ENCODE data around the gene CHI3L1. TPM values are rescaled to one million over a fixed set of nuclear protein-coding genes. Genes with fewer than 3 reads are reported as not detected.

Gene CHI3L1
- polyA plus RNA-seq, 3 donors: 9.7 to 16.6 (median 13.6) TPM

DNA sequence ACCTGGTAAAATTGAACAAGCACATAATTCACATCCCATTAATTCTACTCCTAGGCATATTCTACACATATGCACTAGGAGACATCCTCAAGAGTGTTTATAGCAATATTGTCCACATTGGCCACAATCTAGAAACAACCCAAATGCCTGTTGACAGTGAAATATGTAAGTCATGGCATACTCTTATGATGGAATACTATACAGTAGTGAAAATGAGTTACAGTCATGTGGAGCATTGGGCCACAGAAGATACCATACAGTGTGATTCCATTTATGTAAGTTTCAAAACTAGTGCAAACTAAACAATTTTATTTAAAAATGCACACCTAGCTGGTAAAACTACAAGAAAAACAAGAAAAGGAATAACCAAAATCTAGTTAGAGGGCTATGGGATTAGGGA lies 23.8 kb upstream of the CHI3L1 start:
- DNase-seq: no peak

DNA sequence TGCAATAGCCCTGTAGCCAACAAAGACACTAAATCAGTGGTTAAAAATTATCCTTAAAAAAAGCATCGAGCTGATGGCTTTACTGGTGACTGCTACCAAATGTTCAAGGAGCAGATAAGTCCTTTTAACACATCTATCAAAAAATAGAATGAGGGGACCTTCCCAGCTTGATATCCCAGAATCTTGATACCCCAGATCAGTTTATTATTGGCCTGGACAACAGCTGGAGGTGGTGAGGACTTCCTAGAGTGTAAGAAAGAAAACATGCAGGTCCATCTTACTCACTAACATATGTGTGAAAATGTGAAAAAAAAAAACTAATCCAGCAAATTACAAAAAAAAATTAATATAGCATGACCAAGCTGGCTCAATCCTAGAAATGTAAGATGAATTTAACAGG lies 21.7 kb upstream of the CHI3L1 start:
- no peak for DNase-seq

DNA sequence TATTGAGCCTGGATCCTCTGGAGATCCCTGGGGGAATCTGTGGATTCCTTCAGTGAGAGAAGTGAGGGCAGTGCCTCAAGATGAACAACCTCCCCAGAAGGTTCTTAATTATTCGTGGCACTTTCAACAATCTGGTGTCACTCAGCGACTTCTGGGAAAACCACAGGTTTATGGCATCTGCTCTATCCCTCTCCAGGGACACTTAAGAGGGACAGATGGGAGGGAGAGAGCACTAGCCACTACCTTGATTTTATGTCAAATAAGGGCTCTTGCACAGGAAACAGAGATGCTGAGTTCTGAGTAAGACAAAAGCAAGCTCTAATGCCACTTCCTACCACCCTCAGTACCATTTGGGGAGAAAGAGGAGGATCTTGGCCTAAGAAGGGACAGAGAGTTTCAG lies 21.2 kb upstream of the CHI3L1 start:
- DNase-seq: no peak

DNA sequence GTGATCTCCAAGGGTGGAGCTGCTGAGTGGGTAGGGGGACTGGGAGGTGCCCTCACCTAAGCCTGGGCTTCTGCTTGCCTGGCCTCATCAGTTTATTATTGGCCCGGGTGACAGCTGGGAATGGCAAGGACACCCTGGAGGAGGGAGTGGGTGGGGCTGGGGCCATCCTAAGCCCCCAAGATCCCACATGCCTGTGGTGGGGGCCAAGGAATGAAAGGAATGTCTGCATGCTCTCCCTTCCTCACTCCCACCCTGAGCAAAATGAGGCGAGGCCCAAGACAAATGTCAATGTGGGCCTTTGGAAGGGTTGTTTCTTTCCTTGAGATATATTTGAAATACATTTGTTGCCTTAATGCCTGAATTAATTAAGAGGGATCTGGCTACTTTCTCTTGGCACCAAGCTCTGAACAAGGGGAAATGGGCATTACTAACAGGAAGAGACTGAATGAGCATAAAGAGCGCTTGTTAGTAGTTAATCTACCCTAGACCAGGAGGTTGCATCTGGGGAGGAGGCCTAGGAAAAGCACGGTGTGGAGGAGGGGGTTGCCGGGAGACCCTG lies 19.7 kb upstream of the CHI3L1 start:
- no peak for DNase-seq

DNA sequence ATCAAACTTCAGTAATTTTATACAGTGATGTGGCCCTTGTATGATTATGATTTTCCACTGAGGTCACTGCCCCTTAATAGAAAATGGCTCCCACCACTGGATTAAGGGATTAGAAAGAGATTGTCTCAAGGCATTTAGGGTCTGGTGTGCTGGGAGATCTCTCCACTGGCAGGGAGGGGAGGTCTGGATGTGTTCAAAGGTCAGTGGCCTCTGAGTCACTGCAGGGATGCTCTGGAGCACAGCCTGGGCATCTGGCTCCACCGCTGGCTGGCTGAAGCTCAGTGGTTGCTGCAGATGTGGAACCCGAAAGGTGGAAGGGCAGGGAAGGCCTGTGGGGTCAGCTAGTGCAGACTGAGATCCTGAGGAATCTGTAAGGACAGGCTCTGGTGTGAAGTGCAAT lies 18.3 kb upstream of the CHI3L1 start:
- no peak for DNase-seq

DNA sequence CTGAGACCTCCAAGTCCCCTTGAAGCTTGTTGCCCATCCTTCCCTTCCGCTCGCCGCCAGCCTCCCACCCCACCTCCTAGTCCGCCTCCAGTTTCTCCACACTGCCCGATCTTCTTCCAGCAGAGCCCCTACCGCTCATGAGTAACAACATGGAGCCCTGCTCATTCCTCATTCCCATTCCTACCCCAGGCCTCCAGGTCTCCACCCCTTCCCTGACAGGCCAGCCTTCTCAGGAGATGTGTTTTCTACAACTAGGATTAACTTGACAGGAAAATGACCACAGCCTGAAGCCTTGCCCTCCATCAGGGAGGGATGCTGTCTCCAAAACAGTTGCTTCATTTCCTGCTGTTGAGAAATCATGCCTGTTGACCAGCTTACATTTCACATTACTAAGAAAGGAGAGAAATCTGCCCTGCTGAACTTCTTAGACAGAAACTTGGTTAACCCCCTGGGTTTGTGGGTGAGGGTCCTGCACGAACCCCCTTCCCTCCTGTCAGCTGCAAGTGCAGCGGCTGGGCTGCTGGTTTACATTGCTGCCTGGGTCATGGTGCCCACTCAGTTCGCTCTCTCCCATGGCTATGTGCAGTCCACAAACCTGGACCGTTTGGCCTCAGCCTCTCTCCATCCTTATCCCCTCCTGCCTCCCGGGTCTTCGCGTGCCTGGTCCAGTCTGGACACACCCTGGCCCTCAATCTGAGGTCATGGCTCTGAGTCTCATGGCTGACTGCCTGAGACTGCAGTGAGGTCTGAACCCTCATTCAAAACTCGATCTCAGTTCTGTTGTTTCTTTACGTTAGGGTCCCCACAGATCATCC lies 16.1 kb upstream of the CHI3L1 start:
- peak; percentile 24 for DNase-seq

DNA sequence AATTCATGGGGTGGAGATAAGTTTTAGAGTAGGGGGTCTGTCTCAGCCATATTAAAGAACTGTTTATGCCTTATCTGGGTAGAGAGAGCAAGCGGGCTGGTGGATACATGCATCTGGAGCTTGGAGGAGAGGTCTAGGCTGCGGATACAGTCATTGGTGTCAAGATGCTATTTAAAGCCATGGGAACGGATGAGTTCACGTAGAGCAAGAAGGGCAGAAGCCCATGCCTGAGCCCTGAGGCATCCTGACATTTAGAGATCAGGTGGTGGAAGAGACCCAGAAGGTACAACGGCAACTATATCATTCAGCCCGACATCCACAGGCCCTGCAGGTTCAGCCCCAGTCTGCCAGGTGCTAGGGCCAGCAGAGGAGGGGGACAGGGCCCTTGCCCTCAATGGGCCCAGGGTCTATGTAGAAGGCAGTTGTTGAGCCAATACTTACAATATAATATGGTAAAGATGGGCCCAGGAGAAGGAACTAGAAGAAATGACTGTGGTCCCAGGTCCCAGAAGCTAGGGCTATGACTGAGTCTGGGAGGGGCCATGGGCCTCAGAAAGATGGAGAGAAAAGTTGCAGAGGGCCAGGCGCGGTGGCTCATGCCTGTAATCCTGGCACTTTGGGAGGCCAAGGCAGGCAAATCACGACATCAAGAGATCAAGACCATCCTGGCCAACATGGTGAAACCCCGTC lies 15.2 kb upstream of the CHI3L1 start:
- DNase-seq: no peak

DNA sequence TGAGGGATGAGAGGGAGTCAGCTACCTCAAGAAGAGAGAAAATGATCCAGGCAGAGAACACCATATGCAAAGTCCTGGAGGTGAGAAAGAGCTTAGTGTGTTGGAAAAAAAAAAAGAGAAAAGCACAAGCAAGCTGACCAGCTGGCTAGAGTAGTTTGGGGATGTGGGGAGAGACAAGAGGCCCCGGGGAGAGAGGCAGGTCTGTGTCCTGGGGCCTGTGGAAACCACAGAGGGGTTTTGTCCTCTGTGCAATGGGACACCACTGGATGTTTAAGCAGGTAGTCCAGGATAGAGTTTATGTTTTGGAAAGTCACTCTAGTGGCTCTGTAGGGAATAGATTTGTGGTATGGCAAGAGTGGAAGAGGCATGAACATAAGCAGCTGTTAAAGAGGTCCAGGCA lies 14.4 kb upstream of the CHI3L1 start:
- DNase-seq: no peak

DNA sequence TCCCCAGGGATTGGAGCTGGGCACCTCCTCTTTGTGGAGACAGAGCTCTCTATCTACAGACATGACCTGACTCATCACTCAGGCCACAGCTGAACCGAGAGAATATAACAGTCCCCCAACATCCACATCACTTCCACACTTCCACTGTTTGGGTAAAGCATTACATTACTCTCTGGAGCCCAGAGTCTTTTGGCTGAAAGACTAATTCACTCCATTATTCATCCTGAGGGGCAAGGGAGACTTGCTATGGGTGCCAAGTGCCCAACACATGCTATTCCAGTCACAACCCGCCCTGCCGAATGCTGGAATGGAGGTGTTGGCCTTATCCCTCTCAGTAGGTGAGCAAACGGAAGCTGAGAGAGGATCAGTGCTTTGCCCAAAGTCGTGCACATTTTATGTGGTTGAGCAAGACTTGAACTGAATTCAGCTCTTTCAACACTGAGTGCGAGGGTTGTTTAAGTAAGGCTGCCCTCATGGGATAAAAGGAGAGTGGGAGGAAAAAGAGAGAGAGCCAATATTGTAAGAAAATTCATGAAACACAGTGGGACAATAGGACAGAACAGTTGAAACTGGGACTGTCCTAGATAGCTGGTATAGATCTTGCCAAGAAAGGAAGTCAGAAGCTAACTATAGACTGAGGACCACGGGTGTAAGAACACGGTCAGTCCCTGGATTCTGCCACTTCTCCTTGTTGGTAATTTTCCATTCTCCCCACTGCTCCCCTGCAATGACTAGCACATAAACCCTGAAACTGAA lies 13.5 kb upstream of the CHI3L1 start:
- no peak for DNase-seq

DNA sequence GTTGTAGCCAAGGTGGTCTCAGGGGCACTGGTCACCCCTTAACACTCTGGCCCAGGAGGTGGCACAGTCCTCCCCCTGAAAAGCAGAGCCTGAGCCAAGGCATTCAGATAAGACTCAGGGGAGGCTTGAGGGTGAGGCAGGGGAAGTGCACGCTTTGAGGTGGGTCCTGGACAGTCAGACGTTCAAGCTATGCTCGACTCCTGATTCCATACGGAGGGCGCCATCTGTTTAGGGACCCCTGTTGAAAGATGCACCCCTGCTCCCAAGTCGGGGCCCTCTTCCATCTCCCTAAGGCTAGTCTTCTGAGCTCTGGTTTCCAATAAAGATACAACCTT lies 12.9 kb upstream of the CHI3L1 start:
- DNase-seq: no peak

DNA sequence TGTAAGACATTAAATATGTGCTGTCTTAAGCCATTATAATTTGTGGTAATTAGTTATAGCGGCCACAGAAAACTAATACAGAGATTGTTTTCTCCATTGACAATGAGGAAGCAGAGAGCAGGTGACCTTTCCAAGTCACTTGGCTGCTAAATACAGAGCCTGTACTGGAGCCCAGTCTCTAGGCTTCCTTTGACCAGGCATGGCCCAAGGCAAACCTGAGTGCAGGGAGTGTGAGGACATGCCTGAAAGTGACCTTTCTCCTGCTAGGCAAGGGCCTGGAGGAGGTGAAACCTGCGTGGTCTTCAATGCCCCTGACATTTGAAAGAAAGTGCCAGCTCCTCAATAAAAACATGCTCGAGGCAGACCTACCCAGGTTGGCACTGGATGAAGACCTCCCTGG lies 12.5 kb upstream of the CHI3L1 start:
- DNase-seq: no peak

DNA sequence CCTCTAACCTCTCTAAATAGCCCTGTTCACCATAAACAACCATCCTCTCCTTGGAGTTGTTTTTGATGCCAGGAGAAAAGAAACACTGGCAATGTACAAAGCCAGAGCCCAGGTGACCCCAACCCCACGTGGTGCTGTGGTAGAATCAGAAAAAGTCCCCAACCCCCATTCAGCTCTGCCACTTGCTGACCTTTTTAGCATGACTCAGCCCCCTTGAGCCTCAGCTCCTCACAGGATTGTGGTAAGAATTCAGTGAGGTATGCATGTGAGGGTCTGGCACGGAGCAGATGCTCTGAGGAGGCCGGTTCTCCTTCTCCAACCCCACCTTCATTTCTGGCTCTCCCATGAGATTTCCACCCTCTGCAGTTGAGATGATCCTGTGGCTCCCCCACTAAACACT lies 11.1 kb upstream of the CHI3L1 start:
- no peak for DNase-seq

DNA sequence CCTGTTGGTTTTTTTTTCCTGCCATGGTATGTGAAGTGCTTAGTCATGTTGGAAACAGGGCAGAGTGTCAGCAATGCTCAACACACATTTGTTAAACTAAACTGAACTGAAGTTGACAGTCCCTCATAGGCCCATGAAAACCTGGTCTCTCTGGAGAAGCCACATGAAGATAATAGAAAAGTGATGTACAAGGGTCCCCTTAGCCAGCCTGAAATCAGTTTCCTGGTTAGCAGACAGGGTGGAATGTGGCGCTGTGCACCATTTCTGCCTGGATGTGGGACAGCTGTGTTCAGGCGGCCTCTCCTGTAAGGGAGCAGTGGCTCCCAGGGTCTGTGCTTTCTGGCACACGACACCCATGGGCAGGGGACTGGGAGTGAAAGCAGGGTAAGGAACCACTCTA lies 9.9 kb upstream of the CHI3L1 start:
- no peak for DNase-seq

DNA sequence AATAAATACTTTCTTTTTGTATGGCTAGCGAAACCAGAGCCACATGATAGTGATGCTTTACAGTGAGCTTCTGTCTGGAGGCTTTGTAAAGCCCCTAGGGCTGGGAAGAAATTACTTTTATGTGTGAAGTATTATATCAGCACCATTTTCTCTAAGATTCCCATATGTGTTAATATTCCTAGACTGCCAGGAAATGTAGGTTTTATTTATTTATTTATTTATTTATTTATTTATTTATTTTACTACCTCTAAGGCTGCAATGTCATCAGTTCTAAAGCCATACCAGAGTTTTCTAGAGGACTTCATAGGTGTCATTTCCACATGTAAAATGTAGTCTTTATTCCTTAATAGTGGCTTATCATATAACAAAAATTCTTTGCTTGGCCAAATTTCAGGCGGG lies 4.4 kb upstream of the CHI3L1 start:
- DNase-seq: no peak

DNA sequence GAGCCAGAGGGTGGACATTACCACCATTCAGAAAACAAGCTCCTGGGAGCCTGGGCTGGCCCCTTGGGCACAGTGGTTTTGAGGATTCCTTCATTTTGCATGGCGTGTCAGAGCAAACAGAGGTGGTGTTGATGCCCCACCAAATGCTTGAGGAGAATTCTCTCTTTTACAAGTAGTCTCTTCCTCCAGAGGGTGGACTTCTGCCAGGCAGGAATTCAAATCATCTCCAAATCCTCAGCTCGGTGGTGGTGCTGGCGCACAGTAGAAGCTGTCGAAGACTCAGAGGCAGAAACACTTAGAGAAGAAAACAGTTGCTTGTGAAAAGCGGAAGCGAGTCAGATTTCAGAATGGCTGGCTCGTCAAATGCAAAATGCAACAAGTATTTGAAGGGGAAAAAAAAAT lies 3.4 kb upstream of the CHI3L1 start:
- no peak for DNase-seq

DNA sequence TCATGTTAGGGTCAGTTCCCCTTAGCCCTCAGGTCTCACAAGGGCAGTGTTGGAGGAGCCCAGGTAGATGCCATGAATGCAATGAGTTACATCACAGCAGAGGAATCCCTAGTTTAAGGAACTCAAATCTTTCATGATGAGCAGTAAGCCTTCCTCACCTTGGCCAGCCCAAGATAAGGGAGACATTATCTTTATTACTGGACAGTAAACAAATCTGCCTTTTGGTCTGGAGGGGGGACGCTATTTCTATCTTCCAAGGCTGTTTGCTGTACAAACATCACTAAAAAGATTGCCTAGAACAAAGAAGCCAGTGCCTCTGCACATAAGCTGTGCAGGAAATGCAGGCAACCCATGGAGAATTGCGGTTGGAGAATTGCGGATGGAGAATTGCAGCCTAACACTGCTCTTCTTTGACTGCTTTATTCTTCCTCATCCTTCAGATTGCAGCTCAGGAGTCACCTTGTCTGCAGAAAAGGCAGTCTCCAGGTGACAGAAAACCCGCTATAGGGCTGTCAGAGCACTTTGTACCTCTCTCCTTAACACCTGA lies 2.3 kb upstream of the CHI3L1 start:
- DNase-seq: no peak

DNA sequence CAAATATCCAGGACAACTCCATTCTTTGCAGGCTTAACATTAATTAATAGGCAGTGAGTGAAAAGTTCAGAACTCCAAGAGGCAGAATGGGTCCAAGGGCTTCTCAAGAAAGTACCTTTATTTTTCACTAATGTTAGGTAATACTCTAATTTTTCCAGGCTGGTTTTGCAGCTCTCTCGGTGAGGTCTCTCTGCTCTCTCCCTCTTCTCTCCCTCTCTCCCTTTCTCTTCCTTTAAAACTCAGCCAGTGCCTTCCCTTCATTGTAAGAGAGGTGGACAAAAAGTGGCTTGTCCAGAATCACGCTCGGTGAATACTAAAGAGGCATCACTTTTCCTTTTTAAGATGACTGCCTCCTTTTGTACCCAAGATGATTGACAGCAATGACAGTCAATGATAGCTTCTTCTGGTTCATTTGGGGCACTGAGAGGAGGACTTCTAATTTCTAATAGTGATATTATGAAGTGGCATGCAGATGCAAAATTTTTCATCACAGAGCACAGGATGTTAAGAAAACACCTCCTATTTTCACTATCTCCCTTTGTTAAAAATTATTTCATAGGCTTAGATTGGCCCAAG lies 1.3 kb upstream of the CHI3L1 start:
- no peak for DNase-seq

DNA sequence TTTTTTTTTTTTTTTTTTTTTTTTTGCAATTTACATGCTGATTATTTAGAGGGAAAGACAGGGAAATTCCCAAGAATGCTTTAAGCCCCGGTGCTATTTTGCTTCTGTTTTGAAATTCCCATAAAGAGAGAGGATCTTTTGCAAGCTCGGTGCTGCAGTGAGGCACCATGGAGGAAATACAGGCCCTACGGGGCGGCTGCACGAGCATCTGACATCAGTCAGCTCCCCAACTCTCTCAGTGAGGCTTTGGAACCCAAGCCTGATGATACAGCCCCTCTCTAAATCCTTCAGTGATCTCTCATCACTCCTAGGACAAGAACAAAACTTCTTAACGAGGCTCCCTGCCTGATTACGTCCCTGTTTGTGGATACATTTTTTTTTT lies 791 bp upstream of the CHI3L1 start:
- no peak for DNase-seq

DNA sequence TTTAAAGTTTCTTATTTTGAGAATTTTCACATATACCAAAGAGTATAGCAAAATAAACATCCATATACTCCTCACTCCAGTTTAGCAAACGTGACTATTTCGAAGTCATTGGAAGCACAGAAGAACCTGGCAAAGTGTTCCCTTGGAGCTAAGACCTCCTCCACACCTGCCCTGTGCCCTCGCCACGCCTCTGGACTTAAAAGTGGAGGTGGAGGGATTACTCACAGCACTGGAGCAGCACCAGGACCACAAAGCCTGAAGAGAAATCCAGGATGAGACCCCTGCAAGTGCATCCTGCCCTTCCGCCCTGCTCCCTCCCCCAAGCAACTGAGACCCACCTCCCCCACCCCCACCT lies 436 bp downstream of the CHI3L1 start:
- no peak for DNase-seq

DNA sequence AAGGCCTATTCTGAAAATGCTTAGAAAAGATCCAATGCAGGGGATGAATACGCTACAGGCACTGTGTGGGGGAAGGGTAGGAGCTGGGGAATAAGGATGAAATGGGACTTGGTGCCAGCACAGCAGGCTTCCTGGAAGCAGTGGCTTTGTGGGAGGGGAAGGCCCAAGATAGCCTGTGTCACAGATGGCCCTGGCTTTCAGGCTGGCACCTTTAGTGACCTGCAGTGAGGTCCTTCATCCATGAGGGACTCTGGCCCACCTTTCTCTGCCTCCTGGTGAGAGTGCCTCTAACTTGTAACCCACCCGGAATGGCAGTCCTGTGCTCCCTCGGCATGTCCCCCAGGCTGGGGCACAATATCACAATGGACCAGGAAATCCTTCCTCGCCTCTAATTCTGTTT lies 919 bp downstream of the CHI3L1 start:
- DNase-seq: no peak

DNA sequence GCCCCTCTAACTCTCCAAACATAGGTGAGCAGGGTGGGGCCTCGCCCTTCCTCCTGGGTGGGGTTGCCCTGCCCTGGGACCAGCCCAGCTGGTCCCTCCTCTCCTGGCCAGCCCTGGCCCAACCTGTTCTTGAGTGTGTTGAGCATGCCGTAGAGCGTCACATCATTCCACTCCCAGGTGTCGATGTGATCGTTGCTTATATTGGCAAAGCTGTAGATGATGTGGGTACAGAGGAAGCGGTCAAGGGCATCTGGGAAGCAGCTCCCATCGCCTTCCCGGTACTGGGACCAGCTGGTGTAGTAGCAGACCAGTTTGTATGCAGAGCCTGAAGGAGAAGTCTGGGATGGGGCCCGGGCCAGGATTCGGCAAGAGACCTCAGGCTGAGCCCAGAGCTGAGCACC lies 1.4 kb downstream of the CHI3L1 start:
- no peak for DNase-seq

DNA sequence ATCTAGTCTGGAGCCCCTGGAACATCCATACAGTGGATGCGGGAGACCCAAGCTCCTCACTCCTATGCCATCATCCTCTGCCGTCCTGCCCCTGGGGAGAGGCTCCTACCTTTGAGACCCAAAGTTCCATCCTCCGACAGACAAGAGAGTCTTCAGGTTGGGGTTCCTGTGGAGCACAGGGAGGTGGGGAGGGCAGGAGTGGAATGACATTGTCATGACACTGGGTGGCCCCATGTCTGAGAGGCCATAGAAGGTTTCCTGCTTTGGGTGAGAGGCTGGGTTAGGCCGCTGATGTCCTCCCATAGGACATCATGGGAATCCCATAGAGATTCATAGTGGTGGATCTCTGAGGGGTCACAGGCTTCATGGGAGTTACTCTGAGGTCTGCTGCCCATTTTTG lies 2.0 kb downstream of the CHI3L1 start:
- DNase-seq: no peak

All from renal pelvis (tissue), 4 donors.